Thyroid gland (tissue), 4 donors: ENCODE results near the gene LARGE1. TPM values are rescaled to one million over a fixed set of nuclear protein-coding genes. Genes with fewer than 3 reads are reported as not detected.
A peak's percentile ranks its signal among the peaks of the same experiment; 100 is the strongest.

Experiments
- DNase-seq, 2 donors: peaks; one replicate each; pipeline ENCODE4 v3.0.0-alpha.2; 2019
- H3K27ac ChIP-seq, 3 donors: fragments of 200-600 bp; sonication (generic); 1 replicate in 2 of 3; 2 replicates in 1 of 3; pipeline ENCODE4 v1.5.1; 2016 to 2019; ENCODE audit warnings: mild to moderate bottlenecking in 1 of 3, moderate library complexity in 1 of 3
- H3K27me3 ChIP-seq: fragments of 200-600 bp; sonication (generic); one replicate; pipeline ENCODE4 v1.5.1; 2019
- H3K36me3 ChIP-seq, 2 donors: fragments of 200-600 bp; sonication (generic); one replicate each; pipeline ENCODE4 v1.5.1; 2016 to 2019
- H3K4me1 ChIP-seq, 2 donors: fragments of 200-600 bp; sonication (generic); one replicate each; pipeline ENCODE4 v1.5.1; 2017 to 2019
- H3K4me3 ChIP-seq, 3 donors: fragments of 200-600 bp; sonication (generic); replicated peaks in 1 of 3; 1 replicate in 2 of 3; 2 replicates in 1 of 3; pipeline ENCODE4 v1.5.1; 2016; ENCODE audit warnings: mild to moderate bottlenecking in 1 of 3
- H3K9me3 ChIP-seq: fragments of 200-600 bp; sonication (generic); one replicate; pipeline ENCODE4 v1.5.1; 2017
- CTCF ChIP-seq, 6 experiments: fragments of 200-600 bp in 3 of 6; fragments of 450-650 bp in 3 of 6; sonication (generic) in 3 of 6; IDR thresholded peaks; one replicate each; pipeline ENCODE4 v1.5.1; 2016 to 2019; ENCODE audit warnings: antibody characterized with exemption in 6 of 6, mild to moderate bottlenecking in 2 of 6, inconsistent platforms in 1 of 6, moderate library complexity in 1 of 6
- POLR2A ChIP-seq, 2 donors: fragments of 450-650 bp; IDR thresholded peaks; one replicate each; pipeline ENCODE4 v1.6.1; 2017; ENCODE audit warnings: antibody characterized with exemption in 2 of 2, mild to moderate bottlenecking in 2 of 2, moderate library complexity in 1 of 2
- WGBS, 2 donors: methylation state at CpG; one replicate each; pipeline ENCODE4 v1.1.5; 2017; 5-methylcytosine and 5-hydroxymethylcytosine counted together
- intact Hi-C: fragments of 100-400 bp; cut with DNase I; formaldehyde crosslinking; loops from one replicate; pipeline ENCODE4 v1.15.1; 2023
- total RNA-seq, 4 donors: library from RNA; depleted of rRNA; stranded (reverse); fragments of >200 nt; gene quantifications; one replicate each; pipeline ENCODE4 v1.2.3, GENCODE V29; 2016

The LARGE1 gene
- total RNA-seq, 4 donors from 2014 or later, result 13.6 to 16.3 (median 15.1) TPM

GRCh38 chr22:33921525-33922348, 1.5 kb upstream of the LARGE1 start:
- 2% methylated on average over 29 to 38 of the region's 52 CpGs for WGBS, 2 donors
- Histone ChIP-seq H3K4me3 (peak overlapping the region; percentile 27 to 55 (median 29)), H3K4me1 (peaks cover 13 to 17% of the 10 kb centered on the region in 2 donors)

GRCh38 chr22:33920927-33921524, 750 bp upstream of the LARGE1 start:
- Histone ChIP-seq H3K9me3 (no peaks in the 10 kb centered on the region), H3K4me1 (peaks cover 13 to 17% of the 10 kb centered on the region in 2 donors), H3K4me3 (peak overlapping the region in 2 of 3 donors; percentile 29 to 55), H3K27ac (peak overlapping the region in 2 of 3 donors; percentile 76 to 85), H3K27me3 (no peaks in the 10 kb centered on the region), H3K36me3 (no peaks in the 10 kb centered on the region)
- TF ChIP-seq POLR2A (IDR thresholded peaks at IDR 0.05) (peak; percentile 79 to 97), CTCF (IDR thresholded peaks at IDR 0.05) (no peak)
- 0% methylated on average over 1 to 24 of the region's 69 CpGs for WGBS, 2 donors
- intact Hi-C loops, result no loop called here
- DNase-seq, result peak; percentile 99

More at GRCh38 chr22:33921525-33922348, 1.5 kb upstream of the LARGE1 start:
- H3K9me3 ChIP-seq, result no peaks in the 10 kb centered on the region
- peak overlapping the region; percentile 21 to 85 (median 76) for H3K27ac ChIP-seq
- DNase-seq, result peak; percentile 65 to 70
- no peaks in the 10 kb centered on the region for H3K27me3 ChIP-seq
- TF ChIP-seq POLR2A (IDR thresholded peaks at IDR 0.05) (no peak), CTCF (IDR thresholded peaks at IDR 0.05) (no peak)
- intact Hi-C loops, result no loop called here
- no peaks in the 10 kb centered on the region for H3K36me3 ChIP-seq

- 1% methylated on average over 12 to 43 of the region's 57 CpGs for WGBS, 2 donors
- H3K4me3 ChIP-seq, result peak overlapping the region; percentile 24 to 80 (median 43)
- no peaks in the 10 kb centered on the region for H3K9me3 ChIP-seq
- DNase-seq, result peak; percentile 66 to 70
- intact Hi-C loops, result no loop called here
- peak overlapping the region in 1 of 3 donors; percentile 56 for H3K27ac ChIP-seq
- peaks cover 13 to 17% of the 10 kb centered on the region in 2 donors for H3K4me1 ChIP-seq
- no peaks in the 10 kb centered on the region for H3K27me3 ChIP-seq
- no peaks in the 10 kb centered on the region for H3K36me3 ChIP-seq
- peak in 1 of 2 donors; percentile 25 for TF ChIP-seq POLR2A (IDR thresholded peaks at IDR 0.05)
- TF ChIP-seq CTCF (IDR thresholded peaks at IDR 0.05), result no peak
Measured at GRCh38 chr22:33919391-33920196, 682 bp downstream of the LARGE1 start.

GRCh38 chr22:33918676-33919365, 1.5 kb downstream of the LARGE1 start:
- Histone ChIP-seq H3K27ac (no peak overlapping the region), H3K27me3 (no peaks in the 10 kb centered on the region), H3K9me3 (no peaks in the 10 kb centered on the region), H3K4me3 (peak overlapping the region in 1 of 3 donors; percentile 80), H3K36me3 (no peaks in the 10 kb centered on the region), H3K4me1 (peaks cover 13 to 17% of the 10 kb centered on the region in 2 donors)
- DNase-seq, result no peak
- TF ChIP-seq POLR2A (IDR thresholded peaks at IDR 0.05) (no peak), CTCF (IDR thresholded peaks at IDR 0.05) (no peak)
- intact Hi-C loops, result no loop called here
- 74 to 76% methylated on average over 10 of the region's 10 CpGs for WGBS, 2 donors
